ENCODE results near the gene RUFY4.

Gene RUFY4

DNA sequence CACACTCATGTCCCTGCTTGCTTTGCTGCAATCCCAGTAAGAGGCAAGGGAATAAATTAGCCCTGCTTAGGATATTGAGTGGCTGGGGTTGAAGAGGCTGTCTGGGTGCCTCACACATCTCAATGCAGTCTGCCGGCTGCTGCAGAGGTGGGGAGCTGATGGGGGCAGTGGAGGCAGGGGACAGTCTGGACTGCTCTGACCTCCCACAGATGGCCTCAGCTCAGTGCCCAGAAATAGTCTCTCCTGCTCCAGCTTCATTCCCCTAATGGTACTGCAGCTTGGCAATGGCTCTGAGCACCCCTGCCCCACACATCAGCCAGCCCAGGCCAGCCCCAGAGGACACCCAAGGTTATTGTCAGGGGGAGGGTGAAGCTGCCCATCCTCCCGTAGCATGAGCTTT lies 44.7 kb upstream of the RUFY4 start:
- H3K79me2 ChIP-seq (ENCODE audit: control insufficient read depth, insufficient read depth, low read length, poor library complexity), result no peaks in the 10 kb centered on the region
- no peak overlapping the region for H3K9ac ChIP-seq (ENCODE audit: low read length)
- H3K14ac ChIP-seq (ENCODE audit: low read length), result no peak overlapping the region
- H3K27me3 ChIP-seq (ENCODE audit: insufficient read depth, low read length), result no peaks in the 10 kb centered on the region
- H4K8ac ChIP-seq (ENCODE audit: low read depth, low read length), result no peak overlapping the region
- H3K4me2 ChIP-seq (ENCODE audit: low read length), result no peak overlapping the region
- no peak overlapping the region for H3K4ac ChIP-seq (ENCODE audit: low read depth, low read length)
- no peak overlapping the region for H2AK5ac ChIP-seq (ENCODE audit: low read length)
- no peak overlapping the region for H3K27ac ChIP-seq (ENCODE audit: low read depth, low read length)
- H3K4me1 ChIP-seq (ENCODE audit: control insufficient read depth in 1 of 2, insufficient read depth in 2 of 2, low read length in 2 of 2), result no peaks in the 10 kb centered on the region
- no peak overlapping the region for H2AFZ ChIP-seq (ENCODE audit: insufficient read depth, low read length, poor library complexity)
- no peak overlapping the region for H3K18ac ChIP-seq (ENCODE audit: low read length)
- H4K12ac ChIP-seq (ENCODE audit: low read depth, low read length), result no peak overlapping the region
- no CpG with 5 or more reads among the region's 2 CpGs for WGBS (ENCODE audit: extremely low coverage, insufficient coverage, insufficient read length)
- H2BK12ac ChIP-seq (ENCODE audit: low read length), result no peak overlapping the region
- H3K23ac ChIP-seq (ENCODE audit: low read length), result no peak overlapping the region
- no peak overlapping the region for H4K91ac ChIP-seq (ENCODE audit: low read depth, low read length)
- H3K9me3 ChIP-seq (ENCODE audit: insufficient read depth, low read depth, low read length), result peaks cover 4% of the 10 kb centered on the region
- H3K79me1 ChIP-seq (ENCODE audit: low read length), result no peaks in the 10 kb centered on the region
- DNase-seq, result no peak
- no peak overlapping the region for H2BK120ac ChIP-seq (ENCODE audit: insufficient read depth, low read length, poor library complexity)
- H2BK5ac ChIP-seq (ENCODE audit: low read depth, low read length, poor library complexity), result no peak overlapping the region
- no peaks in the 10 kb centered on the region for H3K36me3 ChIP-seq (ENCODE audit: control insufficient read depth in 1 of 2, insufficient read depth in 2 of 2, low read length in 2 of 2)
- no peak overlapping the region for H3K4me3 ChIP-seq (ENCODE audit: low read depth, low read length)

DNA sequence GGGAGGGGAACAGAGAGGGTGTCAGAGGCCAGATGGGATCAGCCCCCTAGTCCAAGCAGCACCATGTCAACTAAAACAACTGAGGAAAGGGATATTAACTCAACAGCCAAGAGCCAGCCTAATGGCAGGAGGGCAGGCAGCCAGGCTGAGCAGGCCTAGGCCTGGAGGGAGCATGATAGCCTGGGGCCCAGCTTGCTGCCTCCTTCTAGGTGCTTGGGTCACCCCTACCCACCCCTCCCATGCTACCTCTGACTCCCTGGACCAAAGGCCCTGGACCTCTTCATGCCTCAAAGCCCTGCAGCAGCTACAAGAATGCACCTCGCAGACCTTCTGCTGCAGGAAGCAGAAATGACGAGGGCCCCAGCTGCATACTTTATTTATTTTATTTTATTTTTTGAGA lies 44.2 kb upstream of the RUFY4 start:
- Histone ChIP-seq H3K4ac (ENCODE audit: low read depth, low read length) (no peak overlapping the region), H3K27ac (ENCODE audit: low read depth, low read length) (no peak overlapping the region), H3K79me2 (ENCODE audit: control insufficient read depth, insufficient read depth, low read length, poor library complexity) (no peaks in the 10 kb centered on the region), H3K9me3 (ENCODE audit: insufficient read depth, low read depth, low read length) (peaks cover 4% of the 10 kb centered on the region), H3K14ac (ENCODE audit: low read length) (no peak overlapping the region), H2BK5ac (ENCODE audit: low read depth, low read length, poor library complexity) (no peak overlapping the region), H3K27me3 (ENCODE audit: insufficient read depth, low read length) (no peaks in the 10 kb centered on the region), H2BK120ac (ENCODE audit: insufficient read depth, low read length, poor library complexity) (no peak overlapping the region), H2AK5ac (ENCODE audit: low read length) (no peak overlapping the region), H3K23ac (ENCODE audit: low read length) (no peak overlapping the region), H2AFZ (ENCODE audit: insufficient read depth, low read length, poor library complexity) (no peak overlapping the region), H2BK12ac (ENCODE audit: low read length) (no peak overlapping the region), H3K4me1 (ENCODE audit: control insufficient read depth in 1 of 2, insufficient read depth in 2 of 2, low read length in 2 of 2) (no peaks in the 10 kb centered on the region), H3K18ac (ENCODE audit: low read length) (no peak overlapping the region), H3K79me1 (ENCODE audit: low read length) (no peaks in the 10 kb centered on the region), H3K4me3 (ENCODE audit: low read depth, low read length) (no peak overlapping the region), H4K12ac (ENCODE audit: low read depth, low read length) (no peak overlapping the region), H3K4me2 (ENCODE audit: low read length) (no peak overlapping the region), H3K36me3 (ENCODE audit: control insufficient read depth in 1 of 2, insufficient read depth in 2 of 2, low read length in 2 of 2) (no peaks in the 10 kb centered on the region), H3K9ac (ENCODE audit: low read length) (no peak overlapping the region), H4K8ac (ENCODE audit: low read depth, low read length) (no peak overlapping the region), H4K91ac (ENCODE audit: low read depth, low read length) (no peak overlapping the region)
- DNase-seq, result no peak
- no CpG with 5 or more reads among the region's 2 CpGs for WGBS (ENCODE audit: extremely low coverage, insufficient coverage, insufficient read length)

DNA sequence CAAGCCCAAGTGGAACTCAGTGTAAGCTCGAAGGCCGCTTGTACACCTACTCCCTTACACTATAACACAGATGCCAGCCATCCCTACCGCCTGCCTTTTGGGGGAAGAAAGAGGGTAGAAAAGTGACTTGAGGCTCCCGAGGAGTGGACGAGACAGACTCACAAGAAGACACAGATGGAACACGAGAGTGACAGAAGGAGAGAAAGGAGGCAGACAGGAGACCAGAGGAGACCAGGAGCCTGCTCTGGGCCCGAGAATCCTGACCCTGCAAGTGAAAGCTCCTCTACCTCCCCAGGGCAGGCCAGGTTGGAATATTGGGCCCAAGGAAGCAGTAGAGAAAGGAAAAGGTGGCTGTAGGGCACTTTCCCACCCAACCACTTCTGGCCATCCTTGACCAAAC lies 42.8 kb upstream of the RUFY4 start:
- WGBS (ENCODE audit: extremely low coverage, insufficient coverage, insufficient read length), result no CpG with 5 or more reads among the region's 7 CpGs
- no peak overlapping the region for H2AK5ac ChIP-seq (ENCODE audit: low read length)
- H3K79me2 ChIP-seq (ENCODE audit: control insufficient read depth, insufficient read depth, low read length, poor library complexity), result no peaks in the 10 kb centered on the region
- H4K8ac ChIP-seq (ENCODE audit: low read depth, low read length), result no peak overlapping the region
- H3K18ac ChIP-seq (ENCODE audit: low read length), result no peak overlapping the region
- H4K12ac ChIP-seq (ENCODE audit: low read depth, low read length), result no peak overlapping the region
- no peak overlapping the region for H3K4me2 ChIP-seq (ENCODE audit: low read length)
- H3K27ac ChIP-seq (ENCODE audit: low read depth, low read length), result no peak overlapping the region
- H3K27me3 ChIP-seq (ENCODE audit: insufficient read depth, low read length), result no peaks in the 10 kb centered on the region
- no peak overlapping the region for H3K4me3 ChIP-seq (ENCODE audit: low read depth, low read length)
- H4K91ac ChIP-seq (ENCODE audit: low read depth, low read length), result no peak overlapping the region
- no peak overlapping the region for H3K23ac ChIP-seq (ENCODE audit: low read length)
- no peak overlapping the region for H2BK5ac ChIP-seq (ENCODE audit: low read depth, low read length, poor library complexity)
- H2BK12ac ChIP-seq (ENCODE audit: low read length), result no peak overlapping the region
- H3K4me1 ChIP-seq (ENCODE audit: control insufficient read depth in 1 of 2, insufficient read depth in 2 of 2, low read length in 2 of 2), result no peaks in the 10 kb centered on the region
- no peak for DNase-seq
- H2BK120ac ChIP-seq (ENCODE audit: insufficient read depth, low read length, poor library complexity), result no peak overlapping the region
- no peaks in the 10 kb centered on the region for H3K79me1 ChIP-seq (ENCODE audit: low read length)
- H3K9me3 ChIP-seq (ENCODE audit: insufficient read depth, low read depth, low read length), result peaks cover 11% of the 10 kb centered on the region
- no peak overlapping the region for H3K9ac ChIP-seq (ENCODE audit: low read length)
- no peak overlapping the region for H3K4ac ChIP-seq (ENCODE audit: low read depth, low read length)
- H3K36me3 ChIP-seq (ENCODE audit: control insufficient read depth in 1 of 2, insufficient read depth in 2 of 2, low read length in 2 of 2), result no peaks in the 10 kb centered on the region
- no peak overlapping the region for H2AFZ ChIP-seq (ENCODE audit: insufficient read depth, low read length, poor library complexity)
- H3K14ac ChIP-seq (ENCODE audit: low read length), result no peak overlapping the region

DNA sequence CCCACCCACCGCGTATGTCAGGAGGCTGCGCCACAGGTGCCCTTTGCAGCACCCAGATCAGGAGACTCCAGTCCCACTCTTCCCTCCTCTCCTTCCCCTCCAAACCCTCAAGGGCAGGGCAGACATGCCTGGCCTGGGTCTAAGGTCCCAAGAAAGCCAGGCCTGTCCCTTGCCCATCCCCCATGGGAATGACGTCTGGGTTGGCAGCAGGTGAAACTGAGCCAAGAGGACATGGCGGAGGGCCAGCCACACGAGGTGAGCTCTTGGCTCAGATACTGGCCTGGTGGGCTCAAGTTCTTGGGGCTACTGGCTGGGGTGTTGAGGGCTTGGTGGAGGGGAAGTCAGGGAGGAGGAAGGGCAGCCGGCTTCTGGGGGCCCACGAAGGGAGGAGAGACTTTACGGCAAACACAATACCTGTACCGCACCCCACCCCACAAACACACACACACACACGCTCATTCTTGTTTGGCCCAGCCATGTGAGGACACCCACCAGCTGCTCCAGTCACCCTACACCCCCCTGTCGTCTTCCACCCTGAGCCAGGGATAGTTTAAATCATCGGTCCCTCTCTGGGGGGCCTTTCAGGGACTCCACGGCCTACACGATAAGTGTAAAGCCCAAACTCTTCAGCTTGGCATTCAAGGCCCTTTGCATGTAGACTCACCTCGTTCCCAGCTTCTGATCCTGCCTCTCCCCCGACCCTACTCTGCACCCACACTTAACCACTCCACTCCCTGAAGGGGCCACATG lies 42.2 kb upstream of the RUFY4 start:
- no peaks in the 10 kb centered on the region for H3K79me2 ChIP-seq (ENCODE audit: control insufficient read depth, insufficient read depth, low read length, poor library complexity)
- DNase-seq, result no peak
- no peak overlapping the region for H3K14ac ChIP-seq (ENCODE audit: low read length)
- no peak overlapping the region for H3K4ac ChIP-seq (ENCODE audit: low read depth, low read length)
- H4K8ac ChIP-seq (ENCODE audit: low read depth, low read length), result no peak overlapping the region
- no peak overlapping the region for H4K91ac ChIP-seq (ENCODE audit: low read depth, low read length)
- no peak overlapping the region for H3K4me3 ChIP-seq (ENCODE audit: low read depth, low read length)
- H3K4me1 ChIP-seq (ENCODE audit: control insufficient read depth in 1 of 2, insufficient read depth in 2 of 2, low read length in 2 of 2), result no peaks in the 10 kb centered on the region
- H3K27me3 ChIP-seq (ENCODE audit: insufficient read depth, low read length), result peaks cover under 1% of the 10 kb centered on the region
- no peaks in the 10 kb centered on the region for H3K36me3 ChIP-seq (ENCODE audit: control insufficient read depth in 1 of 2, insufficient read depth in 2 of 2, low read length in 2 of 2)
- no peak overlapping the region for H2AFZ ChIP-seq (ENCODE audit: insufficient read depth, low read length, poor library complexity)
- H3K9me3 ChIP-seq (ENCODE audit: insufficient read depth, low read depth, low read length), result peaks cover 10% of the 10 kb centered on the region
- WGBS (ENCODE audit: extremely low coverage, insufficient coverage, insufficient read length), result no CpG with 5 or more reads among the region's 17 CpGs
- no peak overlapping the region for H3K23ac ChIP-seq (ENCODE audit: low read length)
- H4K12ac ChIP-seq (ENCODE audit: low read depth, low read length), result no peak overlapping the region
- no peaks in the 10 kb centered on the region for H3K79me1 ChIP-seq (ENCODE audit: low read length)
- no peak overlapping the region for H3K18ac ChIP-seq (ENCODE audit: low read length)
- no peak overlapping the region for H2BK5ac ChIP-seq (ENCODE audit: low read depth, low read length, poor library complexity)
- H3K9ac ChIP-seq (ENCODE audit: low read length), result no peak overlapping the region
- H3K27ac ChIP-seq (ENCODE audit: low read depth, low read length), result no peak overlapping the region
- H2BK12ac ChIP-seq (ENCODE audit: low read length), result no peak overlapping the region
- H2AK5ac ChIP-seq (ENCODE audit: low read length), result no peak overlapping the region
- H2BK120ac ChIP-seq (ENCODE audit: insufficient read depth, low read length, poor library complexity), result no peak overlapping the region
- no peak overlapping the region for H3K4me2 ChIP-seq (ENCODE audit: low read length)

Measured in trophoblast cell (in vitro differentiated cells and primary cell).